Left lung (tissue), 14 donors: Measurements from ENCODE around the gene RAB9A. TPM values are rescaled to one million over a fixed set of nuclear protein-coding genes. Genes with fewer than 3 reads are reported as not detected.
"Not testable (repeated sequence)": the region's sequence is repeated elsewhere in the genome, so short reads cannot be mapped to it uniquely, and the experiment has no call there.

Experiments used
- ATAC-seq: fragments of 200-7000 bp; cut with Tn5 transposase; one replicate; pipeline ENCODE4 v1.9.1; 2020; ENCODE audit warnings: moderate library complexity
- DNase-seq, 4 donors: peaks; one replicate each; pipeline ENCODE4 v3.0.0-alpha.2; 2013 to 2020
- H3K27ac ChIP-seq, 2 donors: fragments of 200-600 bp; sonication (generic) in 1 of 2; one replicate each; pipeline versions ENCODE4 v1.5.0 to v1.8.0; 2020 to 2021
- H3K27me3 ChIP-seq, 2 donors: fragments of 200-600 bp; sonication (generic) in 1 of 2; one replicate each; pipeline versions ENCODE4 v1.5.0 to v1.8.0; 2020 to 2021
- H3K36me3 ChIP-seq, 2 donors: fragments of 200-600 bp; sonication (generic) in 1 of 2; one replicate each; pipeline versions ENCODE4 v1.5.0 to v1.8.0; 2020 to 2021
- H3K4me1 ChIP-seq, 2 donors: fragments of 200-600 bp; one replicate each; pipeline ENCODE4 v1.8.0; 2021
- H3K4me3 ChIP-seq, 2 donors: fragments of 200-600 bp; sonication (generic) in 1 of 2; one replicate each; pipeline versions ENCODE4 v1.5.0 to v1.8.0; 2020 to 2021; ENCODE audit warnings: mild to moderate bottlenecking in 1 of 2
- H3K9me3 ChIP-seq, 2 donors: fragments of 200-600 bp; sonication (generic) in 1 of 2; one replicate each; pipeline versions ENCODE4 v1.5.0 to v1.8.0; 2020 to 2021
- intact Hi-C, 2 donors: fragments of 100-400 bp; cut with DNase I; formaldehyde crosslinking; loops; one replicate each; pipeline versions ENCODE4 v1.11.2 to v1.14.2; 2022
- long read RNA-seq, 12 donors: library from polyadenylated mRNA in 2 of 12; unstranded in 2 of 12; transcript quantifications; one replicate each; pipeline ENCODE4 v2.0.0 and lab custom pipeline, GENCODE V29; 2019 to 2026
- polyA plus RNA-seq, 6 donors: library from polyadenylated mRNA; unstranded; fragments of 120-200 nt; gene quantifications; one replicate each; pipeline ENCODE4 v1.2.1, GENCODE V29; 2013; ENCODE audit not compliant: insufficient read length in 6 of 6
- total RNA-seq, 2 donors: library from RNA; stranded (reverse); fragmentation: NEBNext Ultra II Directional; extraction: Animal tissue kit (Norgen Biotek cat#: 25700); gene quantifications; one replicate each; pipeline ENCODE4 v1.2.1, GENCODE V29; 2021
- TF ChIP-seq, protein P1 (sequence below), 2 donors: fragments of 200-600 bp; sonication (generic) in 1 of 2; IDR thresholded peaks; one replicate each; pipeline versions ENCODE4 v1.5.0 to v1.8.0; 2021; ENCODE audit warnings: antibody characterized with exemption in 2 of 2
- donor health status: DM: no; HTN: yes; CAD: no.
- donor health status: DM: no; HTN: no; CAD: no.

RAB9A gene, protein sequence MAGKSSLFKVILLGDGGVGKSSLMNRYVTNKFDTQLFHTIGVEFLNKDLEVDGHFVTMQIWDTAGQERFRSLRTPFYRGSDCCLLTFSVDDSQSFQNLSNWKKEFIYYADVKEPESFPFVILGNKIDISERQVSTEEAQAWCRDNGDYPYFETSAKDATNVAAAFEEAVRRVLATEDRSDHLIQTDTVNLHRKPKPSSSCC
- total RNA-seq (10 to 100 TPM; 30.4 to 32.4 TPM), polyA plus RNA-seq (10 to 100 TPM; 22.5 to 24.8 (median 23.7) TPM)
- long read RNA-seq, donor 1, transcript RAB9A-202 (3 exons, 2,039 nt), result major isoform, 7 of 39 reads
- long read RNA-seq, donor 1, partial matches to known transcripts, result 28 of 39 reads
- long read RNA-seq, donor 1, other reads (novel, unspliced or antisense), result 0 of 39 reads
- long read RNA-seq, donor 2, transcript RAB9A-202 (3 exons, 2,039 nt), result major isoform, 10 of 13 reads
- long read RNA-seq, donor 2, partial matches to known transcripts, result 0 of 13 reads
- long read RNA-seq, donor 2, other reads (novel, unspliced or antisense), result 0 of 13 reads
- long read RNA-seq, donor 3, transcript RAB9A-202 (3 exons, 2,039 nt), result major isoform, 11 of 16 reads
- long read RNA-seq, donor 3, transcript RAB9A-203 (2 exons, 737 nt), result minor isoform, 5 of 16 reads
- long read RNA-seq, donor 3, partial matches to known transcripts, result 0 of 16 reads
- long read RNA-seq, donor 3, other reads (novel, unspliced or antisense), result 0 of 16 reads
- long read RNA-seq, donor 4, transcript RAB9A-202 (3 exons, 2,039 nt), result major isoform, 21 of 44 reads
- long read RNA-seq, donor 4, transcript RAB9A-203 (2 exons, 737 nt), result minor isoform, 13 of 44 reads
- long read RNA-seq, donor 4, partial matches to known transcripts, result 0 of 44 reads
- long read RNA-seq, donor 4, other reads (novel, unspliced or antisense), result 8 of 44 reads
- long read RNA-seq, donor 5, transcript RAB9A-202 (3 exons, 2,039 nt), result major isoform, 13 of 22 reads
- long read RNA-seq, donor 5, transcript RAB9A-203 (2 exons, 737 nt), result minor isoform, 8 of 22 reads
- long read RNA-seq, donor 5, partial matches to known transcripts, result 0 of 22 reads
- long read RNA-seq, donor 5, other reads (novel, unspliced or antisense), result 0 of 22 reads
- long read RNA-seq, donor 6, transcript RAB9A-202 (3 exons, 2,039 nt), result major isoform, 9 of 14 reads
- long read RNA-seq, donor 6, transcript RAB9A-203 (2 exons, 737 nt), result minor isoform, 5 of 14 reads
- long read RNA-seq, donor 6, partial matches to known transcripts, result 0 of 14 reads
- long read RNA-seq, donor 6, other reads (novel, unspliced or antisense), result 0 of 14 reads
- long read RNA-seq, donor 7, transcript RAB9A-202 (3 exons, 2,039 nt), result major isoform, 5 of 10 reads
- long read RNA-seq, donor 7, transcript RAB9A-203 (2 exons, 737 nt), result major isoform, 5 of 10 reads
- long read RNA-seq, donor 7, partial matches to known transcripts, result 0 of 10 reads
- long read RNA-seq, donor 7, other reads (novel, unspliced or antisense), result 0 of 10 reads
- long read RNA-seq, donor 8, transcript RAB9A-202 (3 exons, 2,039 nt), result major isoform, 5 of 7 reads
- long read RNA-seq, donor 8, partial matches to known transcripts, result 0 of 7 reads
- long read RNA-seq, donor 8, other reads (novel, unspliced or antisense), result 0 of 7 reads
- long read RNA-seq, donor 9, result 0 reads
- long read RNA-seq, donor 10, transcript RAB9A-202 (3 exons, 2,039 nt), result major isoform, 12 of 15 reads
- long read RNA-seq, donor 10, partial matches to known transcripts, result 0 of 15 reads
- long read RNA-seq, donor 10, other reads (novel, unspliced or antisense), result 0 of 15 reads
- long read RNA-seq, donor 11, transcript RAB9A-203 (2 exons, 737 nt), result minor isoform, 10 of 31 reads
- long read RNA-seq, donor 11, transcript RAB9A-202 (3 exons, 2,039 nt), result major isoform, 21 of 31 reads
- long read RNA-seq, donor 11, partial matches to known transcripts, result 0 of 31 reads
- long read RNA-seq, donor 11, other reads (novel, unspliced or antisense), result 0 of 31 reads
- long read RNA-seq, donor 12, transcript RAB9A-202 (3 exons, 2,039 nt), result major isoform, 7 of 9 reads
- long read RNA-seq, donor 12, partial matches to known transcripts, result 0 of 9 reads
- long read RNA-seq, donor 12, other reads (novel, unspliced or antisense), result 0 of 9 reads

DNA sequence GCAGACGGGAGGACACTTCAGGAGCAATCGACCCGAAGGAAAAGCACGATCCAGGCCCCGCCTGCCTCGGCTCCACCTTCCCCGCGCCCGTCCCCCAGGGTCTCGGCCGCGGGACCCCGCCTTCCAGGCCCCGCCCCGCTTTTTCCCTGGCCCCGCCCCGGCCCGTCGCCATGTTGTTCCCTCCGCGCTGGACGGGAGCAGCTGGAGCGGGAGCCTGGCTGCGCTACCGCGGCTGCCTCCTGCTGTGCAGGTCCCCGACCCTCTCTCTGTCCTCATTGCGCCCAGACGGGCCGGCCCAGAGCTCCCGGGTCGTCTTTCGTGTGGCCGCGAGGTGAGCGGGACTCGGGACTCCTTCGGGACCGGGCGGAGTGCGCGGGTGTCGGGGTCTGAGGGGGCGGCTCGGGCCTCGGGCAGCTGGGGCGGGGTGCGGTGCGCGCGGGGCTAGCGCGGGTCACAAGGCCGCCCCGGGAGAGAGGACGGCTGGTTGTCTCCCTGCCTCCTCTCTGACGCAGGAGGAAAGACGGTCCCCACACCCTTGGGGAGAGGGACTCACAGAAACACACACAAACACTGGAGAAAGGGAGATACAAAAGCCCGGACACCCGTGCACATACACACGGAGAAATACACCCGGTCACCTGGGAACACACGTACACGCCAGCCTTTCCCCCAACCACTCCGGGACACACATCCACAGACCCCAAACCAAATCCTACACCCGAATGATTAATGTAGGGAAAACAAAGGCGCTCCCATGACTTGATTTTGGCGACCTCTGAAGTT lies at the start of gene RAB9A:
RAB9A (plus strand) TSS at position 171 of the 783 bp plus-strand sequence. CDS start 19,619 bp downstream, outside the sequence.
- H3K9me3 ChIP-seq, result no peaks in the 10 kb centered on the region
- intact Hi-C loops, result no loop called here
- peaks cover 0 to 10% of the 10 kb centered on the region in 2 donors for H3K27me3 ChIP-seq

DNA sequence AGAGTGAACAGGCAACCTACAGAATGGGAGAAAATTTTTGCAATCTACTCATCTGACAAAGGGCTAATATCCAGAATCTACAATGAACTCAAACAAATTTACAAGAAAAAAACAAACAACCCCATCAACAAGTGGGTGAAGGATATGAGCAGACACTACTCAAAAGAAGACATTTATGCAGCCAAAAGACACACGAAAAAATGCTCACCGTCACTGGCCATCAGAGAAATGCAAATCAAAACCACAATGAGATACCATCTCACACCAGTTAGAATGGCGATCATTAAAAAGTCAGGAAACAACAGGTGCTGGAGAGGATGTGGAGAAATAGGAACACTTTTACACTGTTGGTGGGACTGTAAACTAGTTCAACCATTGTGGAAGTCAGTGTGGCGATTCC lies 47.2 kb upstream of the RAB9A start:
- H3K27ac ChIP-seq, H3K4me3 ChIP-seq, H3K4me1 ChIP-seq, H3K36me3 ChIP-seq, DNase-seq, H3K27me3 ChIP-seq, H3K9me3 ChIP-seq, ATAC-seq: not testable (repeated sequence)
- intact Hi-C loops, result loop anchor here in 1 of 2 donors (10.0 kb wide), 1 partner anchor 127 kb away; no protein-coding TSS in a partner anchor

More for the DNA sequence above, at the start of gene RAB9A:
- ATAC-seq (peak; percentile 99), DNase-seq (peak; percentile 70 to 95 (median 86))
- peak within 1 kb of the TSS; percentile 90 to 91 for H3K27ac ChIP-seq
- H3K36me3 ChIP-seq, result no peaks in the 10 kb centered on the region
- TF ChIP-seq, protein P1, sequence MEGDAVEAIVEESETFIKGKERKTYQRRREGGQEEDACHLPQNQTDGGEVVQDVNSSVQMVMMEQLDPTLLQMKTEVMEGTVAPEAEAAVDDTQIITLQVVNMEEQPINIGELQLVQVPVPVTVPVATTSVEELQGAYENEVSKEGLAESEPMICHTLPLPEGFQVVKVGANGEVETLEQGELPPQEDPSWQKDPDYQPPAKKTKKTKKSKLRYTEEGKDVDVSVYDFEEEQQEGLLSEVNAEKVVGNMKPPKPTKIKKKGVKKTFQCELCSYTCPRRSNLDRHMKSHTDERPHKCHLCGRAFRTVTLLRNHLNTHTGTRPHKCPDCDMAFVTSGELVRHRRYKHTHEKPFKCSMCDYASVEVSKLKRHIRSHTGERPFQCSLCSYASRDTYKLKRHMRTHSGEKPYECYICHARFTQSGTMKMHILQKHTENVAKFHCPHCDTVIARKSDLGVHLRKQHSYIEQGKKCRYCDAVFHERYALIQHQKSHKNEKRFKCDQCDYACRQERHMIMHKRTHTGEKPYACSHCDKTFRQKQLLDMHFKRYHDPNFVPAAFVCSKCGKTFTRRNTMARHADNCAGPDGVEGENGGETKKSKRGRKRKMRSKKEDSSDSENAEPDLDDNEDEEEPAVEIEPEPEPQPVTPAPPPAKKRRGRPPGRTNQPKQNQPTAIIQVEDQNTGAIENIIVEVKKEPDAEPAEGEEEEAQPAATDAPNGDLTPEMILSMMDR (IDR thresholded peaks at IDR 0.05), result no peak
- peaks cover 0 to 32% of the 10 kb centered on the region in 2 donors for H3K4me1 ChIP-seq
- H3K4me3 ChIP-seq, result peak within 1 kb of the TSS; percentile 46 to 60

DNA sequence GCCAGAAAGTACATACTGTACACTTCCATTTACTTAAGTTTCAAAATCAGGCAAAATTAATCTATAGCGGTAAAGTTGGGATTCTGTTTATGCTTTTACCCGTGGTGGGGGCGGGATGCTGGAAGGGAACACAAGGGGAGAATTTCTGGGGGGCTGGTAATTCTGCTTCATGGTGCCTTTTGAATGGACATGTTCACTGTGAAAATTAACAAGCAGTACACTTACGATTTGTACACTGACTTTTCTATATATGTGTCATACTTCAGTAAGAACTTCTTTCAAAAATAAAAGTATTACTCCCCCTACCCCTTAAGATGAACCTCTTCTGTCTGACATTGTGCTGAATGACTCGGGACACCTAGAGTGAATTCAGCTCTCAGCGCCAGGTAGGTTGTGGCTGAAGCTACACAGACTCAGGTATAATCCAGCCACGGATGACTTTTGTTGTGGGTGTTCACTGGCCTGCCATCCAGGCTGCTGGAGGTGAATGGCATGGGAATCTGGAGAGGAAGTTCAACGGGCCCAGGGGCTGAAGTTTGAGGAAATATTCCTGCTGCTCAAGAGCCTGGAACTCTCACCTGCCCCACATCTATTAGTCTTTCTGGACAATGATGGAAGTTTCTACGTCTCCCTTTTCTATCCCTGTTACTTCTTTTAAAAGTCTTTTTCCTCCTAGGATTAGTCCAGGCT lies 43.3 kb upstream of the RAB9A start:
- Histone ChIP-seq H3K4me3 (no peak overlapping the region), H3K36me3 (no peaks in the 10 kb centered on the region), H3K4me1 (no peaks in the 10 kb centered on the region), H3K9me3 (no peaks in the 10 kb centered on the region), H3K27ac (no peak overlapping the region), H3K27me3 (peaks cover 0 to 7% of the 10 kb centered on the region in 2 donors)
- DNase-seq (no peak), ATAC-seq (no peak)
- TF ChIP-seq, protein P1 (IDR thresholded peaks at IDR 0.05), result no peak
- intact Hi-C loops, result loop anchor here in 1 of 2 donors (10.0 kb wide), 1 partner anchor 131 kb away; no protein-coding TSS in a partner anchor

DNA sequence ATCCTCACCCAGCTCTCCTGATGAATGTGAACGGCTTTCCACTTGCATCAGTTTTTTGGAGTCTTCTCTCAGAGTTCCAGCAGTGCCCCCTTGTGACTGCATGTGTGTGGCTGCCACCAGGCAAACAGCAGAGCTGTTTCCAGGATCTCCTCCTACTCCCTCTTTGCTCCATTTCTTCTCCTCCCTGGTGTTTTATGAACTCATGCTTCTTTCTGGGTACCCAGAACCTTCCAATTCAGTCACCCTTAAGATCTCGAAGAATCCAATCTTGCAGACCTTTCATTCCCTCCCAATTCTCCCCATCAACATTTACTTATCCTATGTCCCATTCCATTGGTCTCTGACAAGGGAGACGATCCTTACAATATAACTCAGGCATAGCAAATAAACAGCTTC lies 42.8 kb upstream of the RAB9A start:
- intact Hi-C loops, result loop anchor here in 1 of 2 donors (10.0 kb wide), 1 partner anchor 131 kb away; no protein-coding TSS in a partner anchor
- H3K36me3 ChIP-seq, result no peaks in the 10 kb centered on the region
- ATAC-seq, result peak; percentile 88
- DNase-seq, result peak in 2 of 4 donors; percentile 47 to 67
- no peak overlapping the region for H3K4me3 ChIP-seq
- no peak overlapping the region for H3K27ac ChIP-seq
- H3K27me3 ChIP-seq, result peaks cover 0 to 7% of the 10 kb centered on the region in 2 donors
- no peaks in the 10 kb centered on the region for H3K9me3 ChIP-seq
- H3K4me1 ChIP-seq, result no peaks in the 10 kb centered on the region
- TF ChIP-seq, protein P1 (IDR thresholded peaks at IDR 0.05), result peak; percentile 41 to 49
